Right lobe of liver (tissue), 4 donors: ENCODE data around the gene S100A12.

ENCODE experiments used
- POLR2A ChIP-seq: fragments of 450-650 bp; IDR thresholded peaks from one replicate; pipeline ENCODE4 v1.6.1; 2017; ENCODE audit warnings: antibody characterized with exemption, mild to moderate bottlenecking
- TF ChIP-seq, protein P1 (sequence below), 4 donors: fragments of 200-600 bp in 3 of 4; fragments of 450-650 bp in 1 of 4; IDR thresholded peaks; one replicate each; pipeline versions ENCODE4 v1.5.1 to v1.8.0; 2016 to 2022; ENCODE audit warnings: antibody characterized with exemption in 4 of 4, mild to moderate bottlenecking in 2 of 4
- donor health status: DM: no; HTN: no; CAD: no.
- donor health status: DM: no; HTN: no; CAD: no.
- donor health status: DM: no; HTN: yes; CAD: no.

DNA sequence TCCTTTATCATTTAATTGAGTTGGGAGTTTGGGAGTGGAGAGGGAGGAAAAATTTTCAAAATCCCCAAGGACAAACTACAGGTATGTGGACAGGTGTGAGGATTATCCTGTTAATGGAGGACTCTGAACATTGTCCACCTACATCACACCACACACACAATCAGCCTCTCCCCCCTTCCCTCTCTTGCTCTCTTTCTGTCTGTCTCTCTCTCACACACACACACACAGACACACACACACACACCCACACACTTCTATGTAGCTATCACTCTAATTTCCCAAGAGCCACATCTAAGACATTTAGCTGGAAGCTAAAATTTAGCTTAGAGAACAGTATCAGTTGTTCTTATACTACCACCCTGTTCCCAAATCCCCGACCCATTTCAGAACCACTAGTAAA lies 14.0 kb upstream of the S100A12 start:
- TF ChIP-seq, protein P1, sequence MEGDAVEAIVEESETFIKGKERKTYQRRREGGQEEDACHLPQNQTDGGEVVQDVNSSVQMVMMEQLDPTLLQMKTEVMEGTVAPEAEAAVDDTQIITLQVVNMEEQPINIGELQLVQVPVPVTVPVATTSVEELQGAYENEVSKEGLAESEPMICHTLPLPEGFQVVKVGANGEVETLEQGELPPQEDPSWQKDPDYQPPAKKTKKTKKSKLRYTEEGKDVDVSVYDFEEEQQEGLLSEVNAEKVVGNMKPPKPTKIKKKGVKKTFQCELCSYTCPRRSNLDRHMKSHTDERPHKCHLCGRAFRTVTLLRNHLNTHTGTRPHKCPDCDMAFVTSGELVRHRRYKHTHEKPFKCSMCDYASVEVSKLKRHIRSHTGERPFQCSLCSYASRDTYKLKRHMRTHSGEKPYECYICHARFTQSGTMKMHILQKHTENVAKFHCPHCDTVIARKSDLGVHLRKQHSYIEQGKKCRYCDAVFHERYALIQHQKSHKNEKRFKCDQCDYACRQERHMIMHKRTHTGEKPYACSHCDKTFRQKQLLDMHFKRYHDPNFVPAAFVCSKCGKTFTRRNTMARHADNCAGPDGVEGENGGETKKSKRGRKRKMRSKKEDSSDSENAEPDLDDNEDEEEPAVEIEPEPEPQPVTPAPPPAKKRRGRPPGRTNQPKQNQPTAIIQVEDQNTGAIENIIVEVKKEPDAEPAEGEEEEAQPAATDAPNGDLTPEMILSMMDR (IDR thresholded peaks at IDR 0.05) = no peak
- TF ChIP-seq POLR2A = no peak
